Measurements from ENCODE around the gene LRSAM1. TPM values are rescaled to one million over a fixed set of nuclear protein-coding genes. Genes with fewer than 3 reads are reported as not detected.

LRSAM1 gene
- total and polyA plus RNA-seq, 9 donors = 9.0 to 28.5 (median 17.4) TPM

DNA sequence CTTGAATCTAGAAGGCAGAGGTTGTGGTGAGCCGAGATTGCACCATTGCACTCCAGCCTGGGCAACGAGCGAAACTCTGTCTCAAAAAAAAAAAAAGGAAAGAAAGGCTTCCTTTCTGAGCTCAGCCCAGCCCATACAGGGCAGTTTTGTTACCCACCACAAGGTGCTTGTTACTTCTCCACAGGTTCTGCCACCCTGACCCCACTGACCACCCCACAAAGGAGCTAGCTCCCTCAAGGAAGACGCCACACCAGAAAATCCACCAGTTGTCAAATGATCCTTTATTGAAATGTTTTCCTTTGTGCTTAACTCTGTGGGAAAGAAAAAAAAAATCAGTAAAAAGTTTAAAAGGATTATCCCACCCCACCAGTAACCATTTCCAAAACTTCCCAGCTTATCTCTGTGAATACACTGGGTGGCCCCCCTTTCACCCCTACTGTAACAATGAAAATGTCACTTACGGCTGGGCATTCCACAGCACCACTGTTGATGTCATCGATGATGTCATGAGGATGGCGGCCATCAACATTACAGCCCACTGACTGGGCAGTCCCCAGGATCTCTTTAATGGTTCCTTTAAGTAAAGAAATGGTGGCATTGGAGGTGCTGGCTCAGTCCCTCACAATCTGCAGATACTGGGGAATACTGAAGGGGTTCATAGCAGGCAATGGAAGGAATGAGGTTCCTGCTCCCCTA is 3.7 kb upstream of the LRSAM1 start:
- DNase-seq = no peak
- no peak overlapping the region for H3K4me3 ChIP-seq
- peaks cover 12% of the 10 kb centered on the region for H3K4me1 ChIP-seq (ENCODE audit: insufficient read depth)
- TF ChIP-seq, protein P1, sequence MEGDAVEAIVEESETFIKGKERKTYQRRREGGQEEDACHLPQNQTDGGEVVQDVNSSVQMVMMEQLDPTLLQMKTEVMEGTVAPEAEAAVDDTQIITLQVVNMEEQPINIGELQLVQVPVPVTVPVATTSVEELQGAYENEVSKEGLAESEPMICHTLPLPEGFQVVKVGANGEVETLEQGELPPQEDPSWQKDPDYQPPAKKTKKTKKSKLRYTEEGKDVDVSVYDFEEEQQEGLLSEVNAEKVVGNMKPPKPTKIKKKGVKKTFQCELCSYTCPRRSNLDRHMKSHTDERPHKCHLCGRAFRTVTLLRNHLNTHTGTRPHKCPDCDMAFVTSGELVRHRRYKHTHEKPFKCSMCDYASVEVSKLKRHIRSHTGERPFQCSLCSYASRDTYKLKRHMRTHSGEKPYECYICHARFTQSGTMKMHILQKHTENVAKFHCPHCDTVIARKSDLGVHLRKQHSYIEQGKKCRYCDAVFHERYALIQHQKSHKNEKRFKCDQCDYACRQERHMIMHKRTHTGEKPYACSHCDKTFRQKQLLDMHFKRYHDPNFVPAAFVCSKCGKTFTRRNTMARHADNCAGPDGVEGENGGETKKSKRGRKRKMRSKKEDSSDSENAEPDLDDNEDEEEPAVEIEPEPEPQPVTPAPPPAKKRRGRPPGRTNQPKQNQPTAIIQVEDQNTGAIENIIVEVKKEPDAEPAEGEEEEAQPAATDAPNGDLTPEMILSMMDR (IDR thresholded peaks at IDR 0.05) = no peak
- TF ChIP-seq POLR2A (IDR thresholded peaks at IDR 0.05) (no peak), EP300 (IDR thresholded peaks at IDR 0.05) (no peak)
- intact Hi-C loops (cut with DNase I) = loop anchor here in 1 of 4 donors (10.0 kb wide), 1 partner anchor 53 kb away; the partner anchor contains the start of gene SLC2A8
- H3K27me3 ChIP-seq = no peaks in the 10 kb centered on the region
- no peaks in the 10 kb centered on the region for H3K9me3 ChIP-seq
- H3K27ac ChIP-seq = no peak overlapping the region
- no peaks in the 10 kb centered on the region for H3K36me3 ChIP-seq
- 73 to 76% (median 76%) methylated on average over 7 of the region's 7 CpGs for WGBS, 3 donors

DNA sequence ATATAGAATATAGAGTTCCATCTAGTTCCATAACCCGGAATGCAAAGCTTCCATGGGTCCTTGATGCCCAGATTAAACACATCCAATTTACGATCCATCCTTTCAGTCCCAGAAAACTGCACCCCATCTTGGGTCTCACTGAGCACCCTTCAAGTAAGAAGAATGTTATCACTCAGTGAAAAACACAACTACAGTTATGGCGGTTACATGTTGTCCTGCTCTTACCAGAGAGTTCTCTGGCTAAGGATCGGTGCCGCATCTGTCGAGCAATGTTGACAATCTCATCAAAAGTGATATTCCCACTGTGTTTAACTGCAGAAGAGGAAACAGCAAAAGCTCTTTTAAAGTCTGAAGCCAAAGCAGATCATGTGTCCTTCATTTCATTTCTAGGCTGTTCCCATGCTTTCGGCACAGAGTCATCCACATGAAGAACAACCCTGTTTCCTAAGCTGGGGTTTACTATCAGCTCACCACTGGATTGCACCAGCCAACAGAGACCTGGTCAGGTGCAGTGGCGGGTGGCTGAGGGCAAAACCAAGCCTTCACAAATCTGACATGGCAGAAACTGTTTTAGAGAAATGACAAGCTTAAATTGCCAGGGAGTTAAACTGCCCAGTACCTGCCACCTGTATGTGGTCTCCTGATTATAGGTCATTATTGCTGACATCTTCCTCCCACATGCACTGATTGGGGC is 3.1 kb upstream of the LRSAM1 start:
- no peak overlapping the region for H3K4me3 ChIP-seq
- H3K36me3 ChIP-seq = no peaks in the 10 kb centered on the region
- no peaks in the 10 kb centered on the region for H3K9me3 ChIP-seq
- no peak for DNase-seq
- no peaks in the 10 kb centered on the region for H3K27me3 ChIP-seq
- 75 to 83% (median 80%) methylated on average over 8 of the region's 8 CpGs for WGBS, 3 donors
- intact Hi-C loops (cut with DNase I) = loop anchor here in 1 of 4 donors (10.0 kb wide), 1 partner anchor 53 kb away; the partner anchor contains the start of gene SLC2A8
- TF ChIP-seq EP300 (IDR thresholded peaks at IDR 0.05) = no peak
- TF ChIP-seq POLR2A (IDR thresholded peaks at IDR 0.05) = no peak
- TF ChIP-seq, protein P1 (IDR thresholded peaks at IDR 0.05) = no peak
- H3K27ac ChIP-seq = no peak overlapping the region
- peaks cover 12% of the 10 kb centered on the region for H3K4me1 ChIP-seq (ENCODE audit: insufficient read depth)

DNA sequence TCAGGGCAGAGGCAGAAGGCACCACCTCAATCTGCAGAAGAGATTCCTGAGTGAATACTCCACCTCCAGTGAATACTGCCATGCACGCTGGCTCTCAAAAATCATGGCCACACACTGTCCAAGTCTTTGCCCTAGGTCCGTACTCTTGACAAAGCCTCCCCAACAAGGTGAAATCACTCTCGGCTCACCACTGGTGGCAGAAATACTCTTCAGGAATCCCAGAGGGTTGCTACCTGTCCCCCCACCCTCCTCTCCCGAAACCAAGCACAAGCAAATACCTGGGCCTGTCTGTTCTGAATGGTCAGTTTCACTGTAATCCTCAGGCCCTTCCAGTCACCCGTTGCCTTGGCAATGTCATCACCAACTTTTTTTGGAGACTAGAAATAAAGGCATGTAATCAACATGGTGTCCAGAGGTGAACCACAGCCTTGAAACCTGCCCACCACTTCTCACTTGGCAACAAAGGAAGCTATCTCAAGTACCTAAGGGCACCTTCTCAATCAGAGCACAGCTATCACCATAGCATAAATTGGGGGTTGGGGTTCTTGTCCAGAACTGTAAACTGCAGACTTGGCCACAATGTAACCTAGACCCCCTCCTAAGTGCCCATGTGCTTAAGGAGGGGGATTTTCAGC is 1.9 kb upstream of the LRSAM1 start:
- H3K4me3 ChIP-seq = peak overlapping the region; percentile 8
- H3K4me1 ChIP-seq (ENCODE audit: insufficient read depth) = peaks cover 12% of the 10 kb centered on the region
- no peaks in the 10 kb centered on the region for H3K36me3 ChIP-seq
- peak overlapping the region; percentile 55 to 85 for H3K27ac ChIP-seq
- DNase-seq = no peak
- intact Hi-C loops (cut with DNase I) = loop anchor here in 1 of 4 donors (10.0 kb wide), 1 partner anchor 55 kb away; the partner anchor contains the start of gene SLC2A8
- no peaks in the 10 kb centered on the region for H3K9me3 ChIP-seq
- TF ChIP-seq, protein P1 (IDR thresholded peaks at IDR 0.05) = no peak
- TF ChIP-seq POLR2A (IDR thresholded peaks at IDR 0.05) = no peak
- TF ChIP-seq EP300 (IDR thresholded peaks at IDR 0.05) = no peak
- no peaks in the 10 kb centered on the region for H3K27me3 ChIP-seq
- WGBS, 3 donors = 24 to 33% (median 31%) methylated on average over 5 of the region's 5 CpGs

DNA sequence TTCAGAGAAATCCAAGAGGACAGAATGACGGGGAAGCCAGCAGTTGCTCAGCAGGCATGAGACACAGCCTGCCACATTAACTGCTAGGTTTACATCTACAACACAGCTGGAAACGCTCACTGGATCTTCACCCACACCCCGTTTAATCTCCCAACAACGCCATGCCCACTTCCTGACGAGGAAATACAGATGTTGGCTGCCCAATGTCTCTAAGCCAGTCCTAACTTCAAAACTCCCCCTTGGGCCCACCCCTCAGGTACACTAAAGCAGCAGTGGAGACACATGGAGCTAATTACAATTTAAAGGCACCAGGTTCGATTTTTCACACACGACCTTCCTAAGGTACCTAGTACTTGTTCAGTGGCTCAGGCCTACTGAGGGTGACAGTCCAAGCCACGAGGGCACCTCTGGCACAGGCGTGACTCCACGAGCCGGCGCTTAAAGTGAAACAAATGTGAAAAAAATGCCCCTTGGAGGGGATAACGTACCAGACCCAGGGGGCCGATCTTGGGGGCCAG is 1.0 kb upstream of the LRSAM1 start:
- Histone ChIP-seq H3K4me1 (ENCODE audit: insufficient read depth) (peaks cover 12% of the 10 kb centered on the region), H3K27me3 (no peaks in the 10 kb centered on the region), H3K27ac (peak overlapping the region; percentile 55 to 85), H3K9me3 (no peaks in the 10 kb centered on the region), H3K36me3 (no peaks in the 10 kb centered on the region), H3K4me3 (peak overlapping the region; percentile 85)
- TF ChIP-seq EP300 (IDR thresholded peaks at IDR 0.05) = no peak
- TF ChIP-seq POLR2A (IDR thresholded peaks at IDR 0.05) = no peak
- TF ChIP-seq, protein P1 (IDR thresholded peaks at IDR 0.05) = no peak
- DNase-seq = peak in 1 of 5 donors; percentile 34
- 0 to 1% (median 1%) methylated on average over 14 of the region's 14 CpGs for WGBS, 3 donors
- intact Hi-C loops (cut with DNase I) = loop anchor here in 1 of 4 donors (5.0 kb wide), 1 partner anchor 137 kb away; no protein-coding TSS in a partner anchor
